Gastrocnemius medialis (tissue), 4 donors: ENCODE results near the gene XPO6. TPM values are rescaled to one million over a fixed set of nuclear protein-coding genes. Genes with fewer than 3 reads are reported as not detected.

ENCODE experiments used
- ATAC-seq, 2 donors: fragments of 150-250 bp; one replicate each; pipeline ENCODE4 v1.9.1; 2016
- DNase-seq, 2 donors: peaks; one replicate each; pipeline ENCODE4 v3.0.0-alpha.2; 2019
- H3K27ac ChIP-seq, 4 donors: fragments of 200-600 bp; sonication (generic); 1 replicate in 1 of 4; 2 replicates in 3 of 4; pipeline ENCODE4 v1.5.1; 2016 to 2018; ENCODE audit warnings: mild to moderate bottlenecking in 2 of 4, moderate library complexity in 1 of 4
- H3K27me3 ChIP-seq, 3 donors: fragments of 200-600 bp; sonication (generic) in 2 of 3; 1 replicate in 1 of 3; 2 replicates in 2 of 3; pipeline versions ENCODE4 v1.5.1 to v1.6.0; 2016 to 2019; ENCODE audit warnings: mild to moderate bottlenecking in 1 of 3, moderate library complexity in 1 of 3
- H3K36me3 ChIP-seq, 2 donors: fragments of 200-600 bp; sonication (generic) in 1 of 2; one replicate each; pipeline ENCODE4 v1.5.1; 2017 to 2018
- H3K4me1 ChIP-seq, 2 donors: fragments of 200-600 bp; sonication (generic) in 1 of 2; one replicate each; pipeline ENCODE4 v1.5.1; 2016 to 2017; ENCODE audit warnings: mild to moderate bottlenecking in 2 of 2
- H3K4me3 ChIP-seq, 4 donors: fragments of 200-600 bp; sonication (generic) in 3 of 4; 1 replicate in 1 of 4; 2 replicates in 3 of 4; pipeline ENCODE4 v1.5.1; 2016 to 2019; ENCODE audit warnings: mild to moderate bottlenecking in 2 of 4
- H3K9me3 ChIP-seq, 3 donors: fragments of 200-600 bp; sonication (generic) in 2 of 3; 1 replicate in 1 of 3; 2 replicates in 2 of 3; pipeline ENCODE4 v1.5.1; 2016 to 2019
- CTCF ChIP-seq, 5 experiments: fragments of 450-650 bp in 3 of 5; fragments of 200-600 bp in 2 of 5; sonication (generic) in 2 of 5; IDR thresholded peaks in 4 of 5; conservative IDR thresholded peaks in 1 of 5; 1 replicate in 4 of 5; 2 replicates in 1 of 5; pipeline ENCODE4 v1.5.1; 2016 to 2019; ENCODE audit warnings: antibody characterized with exemption in 5 of 5, mild to moderate bottlenecking in 3 of 5, moderate library complexity in 3 of 5
- POLR2A ChIP-seq, 2 donors: fragments of 450-650 bp; IDR thresholded peaks; one replicate each; pipeline ENCODE4 v1.6.1; 2017; ENCODE audit warnings: antibody characterized with exemption in 2 of 2, mild to moderate bottlenecking in 2 of 2, moderate library complexity in 2 of 2
- in situ Hi-C, 4 donors: fragments of 200-750 bp; cut with MboI; loops; one replicate each; pipeline versions ENCODE4 v1.15.0 to v1.8.0; 2017; ENCODE audit warnings: low sequenced_read_pairs in 4 of 4
- intact Hi-C: fragments of 100-400 bp; cut with DNase I; formaldehyde crosslinking; loops from one replicate; pipeline ENCODE4 v1.15.1; 2023; ENCODE audit warnings: low total_unique reads
- total RNA-seq, 4 donors: library from RNA; depleted of rRNA; stranded (reverse); fragments of >200 nt; gene quantifications; one replicate each; pipeline versions ENCODE4 v1.1.0 to v1.2.3, GENCODE V29; 2016

XPO6 gene
- total RNA-seq, 4 donors from 2014 or later = 20.9 to 40.1 (median 29.6) TPM

DNA sequence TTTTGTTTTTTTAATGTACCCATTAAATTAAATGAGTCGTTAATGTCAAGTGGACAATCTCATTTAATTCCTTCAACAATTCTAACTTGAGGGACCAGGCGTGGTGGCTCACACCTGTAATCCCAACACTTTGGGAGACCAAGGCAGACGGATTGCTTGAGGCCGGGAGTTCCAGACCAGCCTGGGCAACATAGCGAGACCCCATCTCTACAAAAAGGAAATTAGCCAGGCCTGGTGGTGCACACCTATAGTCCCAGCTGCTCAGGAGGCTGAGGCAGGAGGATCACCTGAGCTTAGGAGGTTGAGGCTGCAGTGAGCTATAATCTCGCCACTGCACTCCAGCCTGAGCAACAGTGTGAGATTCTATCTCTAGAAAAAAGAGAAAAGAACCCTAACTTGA is 127.6 kb downstream of the XPO6 start:
- Histone ChIP-seq H3K27ac (no peak overlapping the region), H3K9me3 (no peaks in the 10 kb centered on the region), H3K4me1 (no peaks in the 10 kb centered on the region), H3K27me3 (peaks cover 0 to 2% (median 0%) of the 10 kb centered on the region in 3 donors), H3K36me3 (no peaks in the 10 kb centered on the region), H3K4me3 (no peak overlapping the region)
- TF ChIP-seq POLR2A (IDR thresholded peaks at IDR 0.05) (no peak), CTCF (IDR thresholded peaks at IDR 0.05 in 4 of 5, conservative IDR thresholded peaks at IDR 0.05 in 1 of 5) (no peak)
- intact Hi-C loops = no loop called here
- ATAC-seq (no peak), DNase-seq (no peak)
- in situ Hi-C loops = no loop called here

DNA sequence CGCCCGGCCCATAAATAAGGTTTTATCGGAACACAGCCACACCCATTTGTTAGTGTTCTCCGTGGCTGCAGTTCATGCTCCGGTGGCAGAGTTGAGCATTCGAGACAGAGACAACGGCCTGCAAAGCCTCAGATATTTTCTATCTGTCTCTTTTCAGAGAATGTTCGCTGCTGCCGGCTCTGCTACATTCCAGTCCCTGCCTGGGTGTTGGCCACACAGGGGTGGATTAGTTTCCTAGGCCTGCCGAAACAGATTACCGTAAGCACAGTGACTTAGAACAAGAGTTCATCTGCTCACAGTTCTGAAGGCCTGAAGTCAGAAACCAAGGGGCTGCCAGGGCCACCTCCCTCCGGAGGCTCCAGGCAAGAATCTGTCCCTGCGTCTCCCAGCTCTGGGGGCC is 129.1 kb downstream of the XPO6 start:
- Histone ChIP-seq H3K36me3 (no peaks in the 10 kb centered on the region), H3K4me1 (no peaks in the 10 kb centered on the region), H3K27me3 (peaks cover 0 to 2% (median 0%) of the 10 kb centered on the region in 3 donors), H3K9me3 (no peaks in the 10 kb centered on the region), H3K27ac (no peak overlapping the region), H3K4me3 (no peak overlapping the region)
- in situ Hi-C loops = no loop called here
- TF ChIP-seq CTCF (IDR thresholded peaks at IDR 0.05 in 4 of 5, conservative IDR thresholded peaks at IDR 0.05 in 1 of 5) = no peak
- TF ChIP-seq POLR2A (IDR thresholded peaks at IDR 0.05) = no peak
- ATAC-seq (no peak), DNase-seq (no peak)
- intact Hi-C loops = no loop called here

DNA sequence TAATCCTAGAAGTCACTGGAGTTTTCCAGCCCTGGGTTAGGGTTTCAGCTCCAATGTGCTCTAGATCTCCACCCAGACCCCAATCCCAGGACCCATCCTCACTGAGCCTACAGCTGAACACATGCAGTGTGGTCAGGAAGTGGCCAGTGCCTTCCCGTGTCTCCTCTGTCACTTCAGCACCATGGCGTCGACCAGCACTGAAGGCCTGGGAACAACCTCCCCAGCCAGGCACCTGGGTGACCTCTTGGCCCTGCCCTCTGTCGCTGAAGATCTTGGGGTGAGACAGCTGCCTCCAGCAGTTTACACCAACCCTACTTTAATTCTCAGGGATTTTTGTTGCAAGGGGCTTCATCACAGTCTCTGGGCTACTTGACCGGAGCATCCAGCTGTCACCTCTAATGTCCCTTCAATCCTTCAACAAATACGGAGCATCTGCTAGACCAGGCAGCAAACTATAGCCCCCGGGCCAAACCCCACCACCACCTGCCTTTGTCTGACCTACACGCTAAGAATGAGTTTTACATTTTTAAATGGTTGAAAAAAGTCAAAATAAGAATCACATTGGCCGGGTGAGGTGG is 130.3 kb downstream of the XPO6 start:
- in situ Hi-C loops (no loop called here), intact Hi-C loops (no loop called here)
- H3K9me3 ChIP-seq = no peaks in the 10 kb centered on the region
- no peak overlapping the region for H3K4me3 ChIP-seq
- TF ChIP-seq POLR2A (IDR thresholded peaks at IDR 0.05) (no peak), CTCF (IDR thresholded peaks at IDR 0.05 in 4 of 5, conservative IDR thresholded peaks at IDR 0.05 in 1 of 5) (no peak)
- H3K4me1 ChIP-seq = no peaks in the 10 kb centered on the region
- peaks cover 0 to 2% (median 0%) of the 10 kb centered on the region in 3 donors for H3K27me3 ChIP-seq
- no peak for ATAC-seq
- H3K36me3 ChIP-seq = no peaks in the 10 kb centered on the region
- no peak for DNase-seq
- no peak overlapping the region for H3K27ac ChIP-seq

DNA sequence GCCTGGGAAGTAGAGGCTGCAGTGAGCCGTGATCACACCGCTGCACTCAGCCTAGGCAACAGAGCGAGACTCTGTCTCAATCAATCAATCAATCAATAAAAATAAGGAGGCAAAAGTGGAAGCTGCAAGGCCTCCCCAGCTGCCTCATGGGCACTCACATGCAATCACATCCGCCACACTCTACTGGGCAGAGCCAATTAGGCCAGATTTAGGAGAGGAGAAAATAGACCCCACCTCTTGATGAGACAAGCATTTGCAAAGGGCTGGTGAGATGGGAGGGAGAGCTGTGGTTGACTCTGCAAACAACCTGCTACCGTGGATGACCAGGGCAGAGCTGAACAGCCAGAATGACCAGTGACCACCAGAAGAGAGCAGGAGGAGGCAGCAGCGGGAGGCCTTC is 133.5 kb downstream of the XPO6 start:
- intact Hi-C loops (no loop called here), in situ Hi-C loops (no loop called here)
- Histone ChIP-seq H3K27me3 (no peaks in the 10 kb centered on the region), H3K27ac (no peak overlapping the region), H3K9me3 (no peaks in the 10 kb centered on the region), H3K4me1 (no peaks in the 10 kb centered on the region), H3K4me3 (no peak overlapping the region), H3K36me3 (no peaks in the 10 kb centered on the region)
- TF ChIP-seq CTCF (IDR thresholded peaks at IDR 0.05 in 4 of 5, conservative IDR thresholded peaks at IDR 0.05 in 1 of 5) = no peak
- TF ChIP-seq POLR2A (IDR thresholded peaks at IDR 0.05) = no peak
- ATAC-seq (no peak), DNase-seq (no peak)

- no peak for ATAC-seq
- Histone ChIP-seq H3K4me3 (no peak overlapping the region), H3K4me1 (no peaks in the 10 kb centered on the region), H3K27me3 (peaks cover 0 to 3% (median 0%) of the 10 kb centered on the region in 3 donors), H3K36me3 (no peaks in the 10 kb centered on the region), H3K27ac (no peak overlapping the region), H3K9me3 (no peaks in the 10 kb centered on the region)
- no peak for TF ChIP-seq CTCF (IDR thresholded peaks at IDR 0.05 in 4 of 5, conservative IDR thresholded peaks at IDR 0.05 in 1 of 5)
- TF ChIP-seq POLR2A (IDR thresholded peaks at IDR 0.05) = no peak
- in situ Hi-C loops = loop anchor here in 3 of 4 donors (25.0 kb wide), 1 partner anchor 437 kb away; no protein-coding TSS in a partner anchor
- no peak for DNase-seq
- intact Hi-C loops = no loop called here
Measured at GRCh38 chr16:28073836-28074235, 137.9 kb downstream of the XPO6 start.
